CD14-positive monocyte (primary cell): Measurements from ENCODE around the gene HCFC2. TPM values are rescaled to one million over a fixed set of nuclear protein-coding genes. Genes with fewer than 3 reads are reported as not detected.
A peak's percentile ranks its signal among the peaks of the same experiment; 100 is the strongest.

ENCODE experiments used
- DNase-seq, 3 donors: peaks; one replicate each; pipeline ENCODE4 v3.0.0-alpha.2; 2011 to 2022
- H2AFZ ChIP-seq: 2 replicates; pipeline ENCODE4 v1.6.0; 2012; ENCODE audit warnings: mild to moderate bottlenecking, low read depth, low read length, inconsistent platforms; ENCODE audit not compliant: insufficient read depth, poor library complexity, severe bottlenecking
- H3K27ac ChIP-seq, 2 donors: 1 replicate in 1 of 2; 2 replicates in 1 of 2; pipeline ENCODE4 v1.5.1; 2012 to 2013; ENCODE audit warnings: low read length in 2 of 2, control low read depth in 1 of 2, inconsistent platforms in 1 of 2, low read depth in 1 of 2, mild to moderate bottlenecking in 1 of 2
- H3K27me3 ChIP-seq, 2 donors: one replicate each; pipeline versions ENCODE4 v1.6.0 to v1.6.1; 2011 to 2013; ENCODE audit warnings: low read length in 2 of 2; ENCODE audit not compliant: control insufficient read depth in 2 of 2, insufficient read depth in 2 of 2
- H3K36me3 ChIP-seq, 2 donors: replicated peaks in 1 of 2; 1 replicate in 1 of 2; 2 replicates in 1 of 2; pipeline versions ENCODE4 v1.5.1 to v1.6.1; 2012 to 2013; ENCODE audit warnings: low read length in 2 of 2, control low read depth in 1 of 2, inconsistent platforms in 1 of 2, mild to moderate bottlenecking in 1 of 2; ENCODE audit not compliant: insufficient read depth in 2 of 2, control insufficient read depth in 1 of 2
- H3K4me1 ChIP-seq, 2 donors: 1 replicate in 1 of 2; 2 replicates in 1 of 2; pipeline versions ENCODE4 v1.5.1 to v1.6.1; 2012 to 2013; ENCODE audit warnings: low read length in 2 of 2, control low read depth in 1 of 2, inconsistent platforms in 1 of 2, mild to moderate bottlenecking in 1 of 2, moderate library complexity in 1 of 2; ENCODE audit not compliant: insufficient read depth in 2 of 2, control insufficient read depth in 1 of 2
- H3K4me2 ChIP-seq: replicated peaks from 2 replicates; pipeline ENCODE3; 2012; ENCODE audit warnings: low read length, moderate library complexity, mild to moderate bottlenecking; ENCODE audit not compliant: poor library complexity, severe bottlenecking; ENCODE audit errors: extremely low read depth
- H3K4me3 ChIP-seq, 3 experiments: fragments of 200-600 bp in 1 of 3; sonication (generic) in 1 of 3; replicated peaks in 1 of 3; 1 replicate in 2 of 3; 2 replicates in 1 of 3; pipeline ENCODE4 v1.5.1; 2011 to 2013; ENCODE audit warnings: low read length in 3 of 3, mild to moderate bottlenecking in 3 of 3, control low read depth in 2 of 3, low read depth in 2 of 3, inconsistent platforms in 1 of 3, moderate library complexity in 1 of 3
- H3K79me2 ChIP-seq: 2 replicates; pipeline ENCODE4 v1.6.0; 2012; ENCODE audit warnings: mild to moderate bottlenecking, control low read depth, inconsistent platforms, low read length, moderate library complexity; ENCODE audit not compliant: insufficient read depth
- H3K9ac ChIP-seq: 2 replicates; pipeline ENCODE4 v1.6.0; 2017; ENCODE audit warnings: low read length, mild to moderate bottlenecking; ENCODE audit not compliant: insufficient read depth, poor library complexity, severe bottlenecking
- H3K9me3 ChIP-seq, 2 donors: replicated peaks in 1 of 2; 1 replicate in 1 of 2; 2 replicates in 1 of 2; pipeline versions ENCODE4 v1.5.1 to v1.6.1; 2012 to 2013; ENCODE audit warnings: low read length in 2 of 2, control low read depth in 1 of 2; ENCODE audit not compliant: control insufficient read depth in 1 of 2, insufficient read depth in 1 of 2
- H4K20me1 ChIP-seq: 2 replicates; pipeline ENCODE4 v1.6.0; 2012; ENCODE audit warnings: mild to moderate bottlenecking, low read length, control low read depth, moderate library complexity; ENCODE audit not compliant: insufficient read depth
- H3K27ac Mint-ChIP-seq, 7 donors: one replicate each; pipeline ENCODE4 v1.8.0; 2020; ENCODE audit warnings: mild to moderate bottlenecking in 7 of 7, mixed read lengths in 7 of 7, moderate library complexity in 6 of 7, inconsistent platforms in 2 of 7
- H3K27me3 Mint-ChIP-seq, 3 donors: one replicate each; pipeline ENCODE4 v1.8.0; 2021 to 2022; ENCODE audit warnings: low read depth in 3 of 3, mild to moderate bottlenecking in 3 of 3, mixed read lengths in 3 of 3, moderate library complexity in 3 of 3, inconsistent platforms in 1 of 3
- H3K36me3 Mint-ChIP-seq, 2 donors: one replicate each; pipeline ENCODE4 v1.8.0; 2020; ENCODE audit warnings: mixed read lengths in 2 of 2, inconsistent platforms in 1 of 2, mild to moderate bottlenecking in 1 of 2
- H3K4me1 Mint-ChIP-seq: one replicate; pipeline ENCODE4 v1.8.0; 2020; ENCODE audit warnings: mild to moderate bottlenecking, mixed read lengths
- H3K4me3 Mint-ChIP-seq, 2 donors: one replicate each; pipeline ENCODE4 v1.8.0; 2020; ENCODE audit warnings: mild to moderate bottlenecking in 2 of 2, mixed read lengths in 2 of 2, moderate library complexity in 1 of 2
- H3K9me3 Mint-ChIP-seq, 7 donors: one replicate each; pipeline ENCODE4 v1.8.0; 2020 to 2022; ENCODE audit warnings: mixed read lengths in 7 of 7, mild to moderate bottlenecking in 6 of 7, moderate library complexity in 6 of 7, inconsistent platforms in 2 of 7
- CTCF ChIP-seq: fragments of 200-600 bp; IDR thresholded peaks from one replicate; pipeline ENCODE4 v1.8.0; 2022; ENCODE audit warnings: antibody characterized with exemption, mild to moderate bottlenecking
- WGBS: methylation state at CpG from one replicate; pipeline ENCODE4 v1.1.5; 2013; ENCODE audit warnings: missing lambda C conversion rate; ENCODE audit not compliant: insufficient coverage; 5-methylcytosine and 5-hydroxymethylcytosine counted together
- intact Hi-C, 2 donors: fragments of 100-400 bp; cut with micrococcal nuclease; formaldehyde crosslinking; loops; one replicate each; pipeline versions ENCODE4 v1.15.0 to v1.15.1; 2023
- polyA plus RNA-seq, 3 donors: library from polyadenylated mRNA; depleted of rRNA in 1 of 3; unstranded in 2 of 3; stranded (reverse) in 1 of 3; fragments of 300-500 nt in 2 of 3; fragments of >200 nt in 1 of 3; fragmentation: Illumina TruSeq in 2 of 3; gene quantifications; 1 replicate in 2 of 3; 2 replicates in 1 of 3; pipeline ENCODE4 v1.2.3, GENCODE V29; 2012 to 2021

HCFC2 gene
- polyA plus RNA-seq, 3 donors, result 3.3 to 8.7 (median 4.3) TPM

- H3K4me3 ChIP-seq, result peak overlapping the region; percentile 53 to 90 (median 79)
- TF ChIP-seq CTCF, result no peak
- WGBS, result under 1% methylated on average over 74 of the region's 78 CpGs
Observed at GRCh38 chr12:104137001-104137901, 72.9 kb downstream of the HCFC2 start.

More at GRCh38 chr12:104137001-104137901, 72.9 kb downstream of the HCFC2 start:
- intact Hi-C loops, result loop anchor here (2.0 to 10.0 kb wide), 7 partner anchors 72 to 968 kb away; partner anchors contain the start of genes HCFC2 (in 2 of the 2), HSP90B1 (in 2 of the 2), EID3 (in 1 of the 2) and TDG (in 1 of the 2)
- H2AFZ ChIP-seq, result peak overlapping the region; percentile 85
- peak overlapping the region; percentile 51 to 80 for H3K27ac ChIP-seq
- H3K4me1 ChIP-seq, result peaks cover 20 to 33% of the 10 kb centered on the region in 2 donors
- H4K20me1 ChIP-seq, result peaks cover 8% of the 10 kb centered on the region
- H3K4me2 ChIP-seq, result peak overlapping the region; percentile 93
- H3K4me3 Mint-ChIP-seq, result peak overlapping the region; percentile 84 to 95
- H3K27me3 Mint-ChIP-seq, result peaks cover 0 to 5% (median 0%) of the 10 kb centered on the region in 3 donors
- H3K36me3 Mint-ChIP-seq, result peaks cover 5% of the 10 kb centered on the region in 2 donors
- no peaks in the 10 kb centered on the region for H3K27me3 ChIP-seq
- DNase-seq, result peak; percentile 5 to 24 (median 7)
- peaks cover 5 to 15% of the 10 kb centered on the region in 2 donors for H3K36me3 ChIP-seq
- peak overlapping the region; percentile 78 for H3K9ac ChIP-seq
- H3K4me1 Mint-ChIP-seq, result peaks cover 23% of the 10 kb centered on the region
- H3K9me3 Mint-ChIP-seq, result no peaks in the 10 kb centered on the region
- H3K79me2 ChIP-seq, result peaks cover 37% of the 10 kb centered on the region
- peak overlapping the region; percentile 21 to 88 (median 73) for H3K27ac Mint-ChIP-seq
- H3K9me3 ChIP-seq, result no peaks in the 10 kb centered on the region
